Measurements from ENCODE around the gene PPFIA1.

DNA sequence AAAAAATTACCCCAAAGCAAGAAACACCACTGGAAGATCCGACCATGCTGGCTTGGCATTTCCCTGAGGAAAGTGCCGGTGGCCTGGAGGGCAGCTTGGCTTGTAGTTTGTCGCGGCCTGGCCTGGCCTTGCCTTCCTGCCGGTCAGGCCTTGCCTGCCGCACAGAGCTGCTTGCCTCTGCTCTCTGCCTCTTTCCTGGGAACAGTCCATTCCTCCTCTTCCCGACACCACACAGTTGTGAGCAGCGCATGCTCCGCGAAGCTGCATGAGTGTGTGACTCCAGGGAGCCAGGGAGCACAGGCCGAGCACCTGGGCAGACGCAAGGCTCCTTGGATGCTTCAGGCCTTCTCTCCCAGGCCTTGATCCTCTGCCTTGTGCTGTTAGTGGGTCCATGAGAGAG lies 147.6 kb downstream of the PPFIA1 start:
- TF ChIP-seq CTCF (IDR thresholded peaks at IDR 0.05) (no peak), POLR2A (IDR thresholded peaks at IDR 0.05) (no peak)
